Measurements from ENCODE around the gene ARHGAP23.
"Not testable (repeated sequence)": the region's sequence is repeated elsewhere in the genome, so short reads cannot be mapped to it uniquely, and the experiment has no call there.

ARHGAP23 gene

GRCh38 chr17:38435795-38436194 lies 7.5 kb downstream of the ARHGAP23 start:
- no peak overlapping the region for H3K4me2 ChIP-seq
- no peaks in the 10 kb centered on the region; the same call in 1 of the 2 replicates for H3K79me2 ChIP-seq (ENCODE audit: insufficient read depth, low read depth)
- no peaks in the 10 kb centered on the region for H4K20me1 ChIP-seq (ENCODE audit: insufficient read depth)
- no peaks in the 10 kb centered on the region for H3K4me1 ChIP-seq (ENCODE audit: low read depth, poor library complexity, severe bottlenecking)
- no peak overlapping the region for H2AFZ ChIP-seq (ENCODE audit: low read depth)
- H3K4me3 ChIP-seq (IDR thresholded peaks at IDR 0.05; ENCODE audit: insufficient read depth, low read depth, low read length): no peak overlapping the region
- no peak overlapping the region for H3K9ac ChIP-seq
- no peaks in the 10 kb centered on the region for H3K36me3 ChIP-seq (ENCODE audit: insufficient read depth)
- TF ChIP-seq, protein P1, sequence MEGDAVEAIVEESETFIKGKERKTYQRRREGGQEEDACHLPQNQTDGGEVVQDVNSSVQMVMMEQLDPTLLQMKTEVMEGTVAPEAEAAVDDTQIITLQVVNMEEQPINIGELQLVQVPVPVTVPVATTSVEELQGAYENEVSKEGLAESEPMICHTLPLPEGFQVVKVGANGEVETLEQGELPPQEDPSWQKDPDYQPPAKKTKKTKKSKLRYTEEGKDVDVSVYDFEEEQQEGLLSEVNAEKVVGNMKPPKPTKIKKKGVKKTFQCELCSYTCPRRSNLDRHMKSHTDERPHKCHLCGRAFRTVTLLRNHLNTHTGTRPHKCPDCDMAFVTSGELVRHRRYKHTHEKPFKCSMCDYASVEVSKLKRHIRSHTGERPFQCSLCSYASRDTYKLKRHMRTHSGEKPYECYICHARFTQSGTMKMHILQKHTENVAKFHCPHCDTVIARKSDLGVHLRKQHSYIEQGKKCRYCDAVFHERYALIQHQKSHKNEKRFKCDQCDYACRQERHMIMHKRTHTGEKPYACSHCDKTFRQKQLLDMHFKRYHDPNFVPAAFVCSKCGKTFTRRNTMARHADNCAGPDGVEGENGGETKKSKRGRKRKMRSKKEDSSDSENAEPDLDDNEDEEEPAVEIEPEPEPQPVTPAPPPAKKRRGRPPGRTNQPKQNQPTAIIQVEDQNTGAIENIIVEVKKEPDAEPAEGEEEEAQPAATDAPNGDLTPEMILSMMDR (conservative IDR thresholded peaks at IDR 0.05; ENCODE audit: low read depth, low read length): no peak
- no peak overlapping the region for H3K27ac ChIP-seq
- no peaks in the 10 kb centered on the region for H3K27me3 ChIP-seq (ENCODE audit: insufficient read depth, low read depth)

- Histone ChIP-seq H3K4me3 (IDR thresholded peaks at IDR 0.05; ENCODE audit: insufficient read depth, low read depth, low read length) (no peak overlapping the region), H3K4me1 (ENCODE audit: low read depth, poor library complexity, severe bottlenecking) (no peaks in the 10 kb centered on the region), H3K4me2 (no peak overlapping the region), H3K27me3 (ENCODE audit: insufficient read depth, low read depth) (no peaks in the 10 kb centered on the region), H3K36me3 (ENCODE audit: insufficient read depth) (no peaks in the 10 kb centered on the region), H4K20me1 (ENCODE audit: insufficient read depth) (no peaks in the 10 kb centered on the region), H3K79me2 (ENCODE audit: insufficient read depth, low read depth) (no peaks in the 10 kb centered on the region; the same call in 1 of the 2 replicates), H3K27ac (no peak overlapping the region), H2AFZ (ENCODE audit: low read depth) (no peak overlapping the region), H3K9ac (no peak overlapping the region)
- TF ChIP-seq, protein P1 (conservative IDR thresholded peaks at IDR 0.05; ENCODE audit: low read depth, low read length): no peak
These were observed 8.1 kb downstream of the ARHGAP23 start for GRCh38 chr17:38436386-38436785.

GRCh38 chr17:38437313-38437712 lies 9.0 kb downstream of the ARHGAP23 start:
- not testable (repeated sequence) for H3K27ac ChIP-seq; H3K36me3 ChIP-seq (ENCODE audit: insufficient read depth); H3K4me1 ChIP-seq (ENCODE audit: low read depth, poor library complexity, severe bottlenecking); H4K20me1 ChIP-seq (ENCODE audit: insufficient read depth); H3K4me2 ChIP-seq; H3K79me2 ChIP-seq (ENCODE audit: insufficient read depth, low read depth); H3K4me3 ChIP-seq (IDR thresholded peaks at IDR 0.05; ENCODE audit: insufficient read depth, low read depth, low read length); H3K27me3 ChIP-seq (ENCODE audit: insufficient read depth, low read depth); H2AFZ ChIP-seq (ENCODE audit: low read depth); H3K9ac ChIP-seq

GRCh38 chr17:38439436-38439835 lies 11.2 kb downstream of the ARHGAP23 start:
- Histone ChIP-seq H3K79me2 (ENCODE audit: insufficient read depth, low read depth) (no peaks in the 10 kb centered on the region; the same call in 1 of the 2 replicates), H3K4me3 (IDR thresholded peaks at IDR 0.05; ENCODE audit: insufficient read depth, low read depth, low read length) (no peak overlapping the region), H3K27me3 (ENCODE audit: insufficient read depth, low read depth) (no peaks in the 10 kb centered on the region), H3K4me1 (ENCODE audit: low read depth, poor library complexity, severe bottlenecking) (peaks cover 24% of the 10 kb centered on the region), H3K9ac (no peak overlapping the region), H3K4me2 (no peak overlapping the region), H4K20me1 (ENCODE audit: insufficient read depth) (no peaks in the 10 kb centered on the region), H3K36me3 (ENCODE audit: insufficient read depth) (no peaks in the 10 kb centered on the region), H2AFZ (ENCODE audit: low read depth) (no peak overlapping the region), H3K27ac (no peak overlapping the region)
- TF ChIP-seq, protein P1 (conservative IDR thresholded peaks at IDR 0.05; ENCODE audit: low read depth, low read length): no peak

DNA sequence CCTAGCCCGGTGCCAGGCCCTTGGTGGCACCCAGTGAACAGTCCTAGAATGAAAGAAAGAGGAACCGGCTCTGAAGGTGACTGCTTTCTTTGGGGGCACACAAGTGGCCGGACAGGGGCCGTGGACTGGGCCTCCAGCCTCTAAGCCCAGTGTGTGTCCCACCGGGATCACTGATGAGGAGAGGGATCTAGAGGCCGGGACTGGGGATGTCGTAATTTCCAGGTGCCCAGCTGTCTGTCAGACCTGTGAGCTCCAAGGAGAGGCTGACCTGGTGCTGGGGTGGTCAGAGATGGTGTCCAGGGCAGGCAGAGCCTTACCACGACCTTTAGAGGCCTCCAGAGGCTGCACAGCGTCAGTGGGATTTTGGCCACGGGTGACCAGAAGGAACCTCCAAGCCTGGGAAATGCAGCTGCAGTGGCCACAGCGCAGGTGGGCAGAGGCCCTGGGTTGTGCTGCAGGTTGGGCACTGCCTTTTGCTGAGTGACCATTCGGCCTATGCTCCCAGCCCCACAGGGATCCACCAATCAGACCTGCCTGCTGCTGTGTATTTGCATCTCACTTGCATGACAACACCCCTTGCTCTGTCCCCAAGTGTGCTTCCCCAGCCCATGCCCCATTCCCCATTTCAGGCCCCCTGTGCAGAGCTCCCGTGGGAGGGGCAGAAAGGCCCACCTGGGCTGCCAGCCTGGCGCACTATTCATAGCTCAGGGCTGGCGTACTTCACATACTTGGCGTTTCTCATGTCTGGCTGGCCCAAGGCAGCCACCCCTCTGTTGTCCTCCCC lies 12.5 kb downstream of the ARHGAP23 start:
- H3K4me3 ChIP-seq (IDR thresholded peaks at IDR 0.05; ENCODE audit: insufficient read depth, low read depth, low read length): no peak overlapping the region
- no peak overlapping the region for H3K9ac ChIP-seq
- no peaks in the 10 kb centered on the region for H3K27me3 ChIP-seq (ENCODE audit: insufficient read depth, low read depth)
- no peaks in the 10 kb centered on the region for H4K20me1 ChIP-seq (ENCODE audit: insufficient read depth)
- no peak overlapping the region for H3K4me2 ChIP-seq
- no peak overlapping the region for H3K27ac ChIP-seq
- no peaks in the 10 kb centered on the region for H3K36me3 ChIP-seq (ENCODE audit: insufficient read depth)
- peaks cover 25% of the 10 kb centered on the region for H3K4me1 ChIP-seq (ENCODE audit: low read depth, poor library complexity, severe bottlenecking)
- no peaks in the 10 kb centered on the region; the same call in 1 of the 2 replicates for H3K79me2 ChIP-seq (ENCODE audit: insufficient read depth, low read depth)
- TF ChIP-seq, protein P1 (conservative IDR thresholded peaks at IDR 0.05; ENCODE audit: low read depth, low read length): no peak
- H2AFZ ChIP-seq (ENCODE audit: low read depth): no peak overlapping the region
